A673 (cell line): ENCODE results near the gene INAFM1.

Source experiments
- CTCF ChIP-seq: fragments of 300-800, 200-600 bp; sonication (generic); conservative IDR thresholded peaks from 2 replicates; pipeline ENCODE4 v1.5.1; 2017; ENCODE audit warnings: low read depth, mild to moderate bottlenecking, antibody characterized with exemption, low read length, moderate library complexity, mixed read lengths
- EZH2 ChIP-seq: fragments of 200-600 bp; sonication (generic); IDR thresholded peaks from 2 replicates; pipeline ENCODE4 v1.6.1; 2017; ENCODE audit warnings: borderline replicate concordance, low read depth, mild to moderate bottlenecking, mixed read lengths, antibody characterized with exemption, low read length; ENCODE audit not compliant: poor library complexity, severe bottlenecking

- no peak for TF ChIP-seq CTCF
- no peak for TF ChIP-seq EZH2
These were observed 2.0 kb upstream of the INAFM1 start for GRCh38 chr19:47272448-47273312.
